ENCODE measurements around the gene KLHL29. TPM values are rescaled to one million over a fixed set of nuclear protein-coding genes. Genes with fewer than 3 reads are reported as not detected.

KLHL29 gene
- polyA plus RNA-seq, 3 donors = 11.8 to 16.7 (median 15.2) TPM

GRCh38 chr2:23547725-23548124 is 162.7 kb downstream of the KLHL29 start:
- DNase-seq = no peak

- no peak for DNase-seq
Observed at GRCh38 chr2:23548143-23548769, 163.3 kb downstream of the KLHL29 start.

GRCh38 chr2:23549051-23549450 is 164.1 kb downstream of the KLHL29 start:
- no peak for DNase-seq

GRCh38 chr2:23549821-23550530 is 165.0 kb downstream of the KLHL29 start:
- DNase-seq = no peak

GRCh38 chr2:23550553-23550952 is 165.6 kb downstream of the KLHL29 start:
- DNase-seq = no peak

GRCh38 chr2:23551875-23552274 is 166.9 kb downstream of the KLHL29 start:
- no peak for DNase-seq

- DNase-seq = no peak
Observed at GRCh38 chr2:23553561-23553960, 168.6 kb downstream of the KLHL29 start.

GRCh38 chr2:23554054-23554697 is 169.2 kb downstream of the KLHL29 start:
- no peak for DNase-seq

GRCh38 chr2:23555944-23556343 is 171.0 kb downstream of the KLHL29 start:
- DNase-seq = no peak

- no peak for DNase-seq
Observed at GRCh38 chr2:23556929-23557328, 171.9 kb downstream of the KLHL29 start.

- DNase-seq = no peak
Observed at GRCh38 chr2:23557455-23557854, 172.5 kb downstream of the KLHL29 start.

GRCh38 chr2:23559561-23560239 is 174.7 kb downstream of the KLHL29 start:
- no peak for DNase-seq

GRCh38 chr2:23561088-23561487 is 176.1 kb downstream of the KLHL29 start:
- no peak for DNase-seq

- no peak for DNase-seq
Observed at GRCh38 chr2:23561544-23561943, 176.6 kb downstream of the KLHL29 start.

- no peak for DNase-seq
Observed at GRCh38 chr2:23562143-23562542, 177.2 kb downstream of the KLHL29 start.

GRCh38 chr2:23563151-23563550 is 178.2 kb downstream of the KLHL29 start:
- DNase-seq = no peak

GRCh38 chr2:23563673-23564614 is 179.0 kb downstream of the KLHL29 start:
- no peak for DNase-seq

- DNase-seq = no peak
Observed at GRCh38 chr2:23564615-23564960, 179.6 kb downstream of the KLHL29 start.

- DNase-seq = no peak
Observed at GRCh38 chr2:23565374-23565773, 180.4 kb downstream of the KLHL29 start.

GRCh38 chr2:23565814-23566213 is 180.8 kb downstream of the KLHL29 start:
- no peak for DNase-seq

Data from renal pelvis (tissue), 4 donors.